Cardiac fibroblast (primary cell): ENCODE data around the gene SCRN1.
A peak's percentile ranks its signal among the peaks of the same experiment; 100 is the strongest.

Experiments
- DNase-seq, 2 donors: peaks; one replicate each; pipeline versions ENCODE4 v3.0.0 to v3.0.0-alpha.2; 2010; ENCODE audit warnings: low read depth in 2 of 2
- H3K4me3 ChIP-seq, 2 donors: replicated peaks in 1 of 2; 1 replicate in 1 of 2; 2 replicates in 1 of 2; pipeline ENCODE4 v1.5.1; 2011; ENCODE audit warnings: low read depth in 2 of 2, low read length in 2 of 2, mild to moderate bottlenecking in 2 of 2, moderate library complexity in 1 of 2
- TF ChIP-seq, protein P1 (sequence below): IDR thresholded peaks from one replicate; pipeline ENCODE4 v1.5.1; 2011; ENCODE audit warnings: low read depth, mild to moderate bottlenecking, low read length, inconsistent platforms

Gene SCRN1

DNA sequence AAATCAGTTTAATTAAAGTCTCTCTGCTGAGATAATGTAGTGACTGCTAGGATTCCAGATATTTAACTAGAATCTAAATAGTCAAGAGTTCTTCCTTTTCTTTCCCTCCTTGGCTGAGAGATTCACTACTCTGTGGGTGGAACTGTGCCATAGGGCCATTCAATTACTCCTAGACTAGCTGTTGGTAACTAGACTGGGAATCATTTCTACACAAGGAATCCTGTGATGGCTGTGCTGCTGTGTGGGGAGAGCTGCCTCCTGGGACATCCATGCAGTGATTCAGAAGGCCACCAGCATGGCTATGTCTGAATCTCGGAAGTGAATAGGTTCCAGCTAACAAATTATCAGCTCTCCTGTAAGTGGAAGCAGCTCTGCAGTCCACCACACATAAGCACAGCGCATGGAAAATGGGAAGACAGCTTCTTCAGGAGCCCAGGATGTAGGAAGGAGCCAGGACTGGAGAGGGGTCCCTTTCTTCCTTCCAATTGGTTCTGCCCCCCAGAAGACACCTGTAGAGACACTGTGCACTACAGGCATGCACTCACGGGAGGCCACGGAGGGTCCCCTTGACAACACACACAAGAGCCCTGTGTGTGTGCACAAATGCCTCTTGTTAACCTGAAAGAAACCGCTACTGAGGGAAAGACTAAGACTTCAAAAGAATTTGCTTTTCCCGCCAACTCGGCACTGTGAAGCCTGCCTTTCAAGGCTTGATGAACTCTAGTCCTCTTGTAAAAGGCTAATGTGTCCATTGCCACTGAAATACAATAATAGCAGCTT lies 66.5 kb downstream of the SCRN1 start:
- TF ChIP-seq, protein P1, sequence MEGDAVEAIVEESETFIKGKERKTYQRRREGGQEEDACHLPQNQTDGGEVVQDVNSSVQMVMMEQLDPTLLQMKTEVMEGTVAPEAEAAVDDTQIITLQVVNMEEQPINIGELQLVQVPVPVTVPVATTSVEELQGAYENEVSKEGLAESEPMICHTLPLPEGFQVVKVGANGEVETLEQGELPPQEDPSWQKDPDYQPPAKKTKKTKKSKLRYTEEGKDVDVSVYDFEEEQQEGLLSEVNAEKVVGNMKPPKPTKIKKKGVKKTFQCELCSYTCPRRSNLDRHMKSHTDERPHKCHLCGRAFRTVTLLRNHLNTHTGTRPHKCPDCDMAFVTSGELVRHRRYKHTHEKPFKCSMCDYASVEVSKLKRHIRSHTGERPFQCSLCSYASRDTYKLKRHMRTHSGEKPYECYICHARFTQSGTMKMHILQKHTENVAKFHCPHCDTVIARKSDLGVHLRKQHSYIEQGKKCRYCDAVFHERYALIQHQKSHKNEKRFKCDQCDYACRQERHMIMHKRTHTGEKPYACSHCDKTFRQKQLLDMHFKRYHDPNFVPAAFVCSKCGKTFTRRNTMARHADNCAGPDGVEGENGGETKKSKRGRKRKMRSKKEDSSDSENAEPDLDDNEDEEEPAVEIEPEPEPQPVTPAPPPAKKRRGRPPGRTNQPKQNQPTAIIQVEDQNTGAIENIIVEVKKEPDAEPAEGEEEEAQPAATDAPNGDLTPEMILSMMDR, result no peak
- no peak overlapping the region for H3K4me3 ChIP-seq
- no peak for DNase-seq

DNA sequence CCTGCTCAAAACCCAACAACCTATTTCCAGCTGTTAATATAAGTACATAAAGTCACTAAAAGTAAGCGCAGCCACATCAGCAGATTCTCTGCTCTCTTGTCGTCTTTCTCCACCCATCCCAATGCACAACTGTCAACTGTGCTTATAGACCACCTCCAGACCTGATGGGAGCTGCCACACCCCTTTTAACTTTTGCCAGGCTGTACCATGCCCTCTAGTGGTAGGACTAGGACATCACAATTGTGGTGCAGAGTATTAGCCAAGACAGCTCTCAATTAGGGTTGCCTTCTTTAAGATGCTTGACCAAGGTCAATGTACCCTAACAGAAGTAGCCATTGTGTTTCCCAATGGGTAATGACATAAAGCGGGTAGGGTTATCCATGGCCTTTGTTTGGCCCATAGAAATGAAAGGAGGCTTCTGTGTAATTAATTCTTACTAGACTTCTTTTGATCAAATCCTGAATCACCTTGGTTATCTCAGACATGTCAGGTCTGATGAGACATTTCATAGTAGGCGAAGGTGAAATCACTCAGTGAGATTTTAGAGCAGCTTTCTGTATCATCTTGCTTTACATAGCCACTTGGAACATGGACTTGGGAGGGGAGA lies 68.1 kb downstream of the SCRN1 start:
- TF ChIP-seq, protein P1, result peak; percentile 90
- peak; percentile 76 for DNase-seq
- H3K4me3 ChIP-seq, result no peak overlapping the region

DNA sequence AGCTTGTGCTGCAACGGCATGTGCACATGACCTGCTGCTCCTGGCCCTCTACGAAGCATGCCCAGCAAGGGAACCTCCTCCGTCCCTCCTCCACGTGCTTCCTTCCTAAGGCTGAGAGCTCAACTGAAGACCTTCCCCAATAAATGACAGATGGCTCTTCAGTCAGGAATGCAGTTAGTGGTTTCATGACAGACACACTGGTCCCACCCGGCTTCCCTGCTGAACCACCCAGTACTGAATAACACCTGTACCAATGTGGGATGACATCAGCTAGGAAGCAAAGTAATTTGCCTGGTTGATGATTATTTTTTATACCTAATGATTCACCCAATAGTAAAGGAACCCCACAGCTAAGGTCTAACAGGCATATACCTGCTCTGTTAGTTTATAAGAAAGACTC lies 69.1 kb downstream of the SCRN1 start:
- TF ChIP-seq, protein P1, result no peak
- no peak overlapping the region for H3K4me3 ChIP-seq
- DNase-seq, result no peak

DNA sequence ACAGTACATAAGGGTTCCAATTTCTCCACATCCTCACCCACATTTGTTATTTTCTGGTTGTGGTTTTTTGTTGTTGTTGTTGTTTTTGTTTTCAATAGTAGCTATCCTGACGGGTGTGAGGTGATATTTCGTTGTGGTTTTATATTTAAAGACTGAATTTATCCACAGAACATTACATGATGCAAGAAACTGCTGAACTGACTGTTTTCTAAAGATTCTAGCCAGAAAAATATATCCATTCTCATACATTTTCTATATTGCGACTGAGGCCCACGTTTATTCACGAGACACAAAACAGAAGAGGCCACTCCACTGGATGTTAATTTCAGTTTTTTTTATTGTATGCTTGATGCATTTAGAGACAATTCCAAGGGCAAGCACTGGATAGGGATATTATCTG lies 69.8 kb downstream of the SCRN1 start:
- TF ChIP-seq, protein P1, result no peak
- no peak for DNase-seq
- H3K4me3 ChIP-seq, result no peak overlapping the region

DNA sequence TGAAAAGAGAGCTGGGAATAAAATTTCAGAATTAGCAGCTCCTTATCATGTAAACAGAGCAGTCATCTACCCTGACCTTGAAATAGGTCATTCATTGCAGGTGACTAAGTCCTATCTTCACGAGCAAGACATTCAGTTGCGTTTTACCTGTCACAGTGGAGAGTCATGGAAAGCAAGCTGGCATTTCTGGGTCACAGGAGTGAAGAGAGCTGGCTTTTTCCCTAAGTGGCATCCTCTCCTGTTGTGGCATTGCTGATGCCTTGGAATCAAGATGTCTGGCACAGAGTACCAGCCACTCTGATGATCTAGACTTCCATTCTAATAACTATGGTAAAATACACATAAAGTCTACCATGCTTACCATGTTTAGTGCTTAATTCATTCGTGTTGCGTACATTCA lies 70.8 kb downstream of the SCRN1 start:
- TF ChIP-seq, protein P1, result no peak
- H3K4me3 ChIP-seq, result no peak overlapping the region
- DNase-seq, result no peak

DNA sequence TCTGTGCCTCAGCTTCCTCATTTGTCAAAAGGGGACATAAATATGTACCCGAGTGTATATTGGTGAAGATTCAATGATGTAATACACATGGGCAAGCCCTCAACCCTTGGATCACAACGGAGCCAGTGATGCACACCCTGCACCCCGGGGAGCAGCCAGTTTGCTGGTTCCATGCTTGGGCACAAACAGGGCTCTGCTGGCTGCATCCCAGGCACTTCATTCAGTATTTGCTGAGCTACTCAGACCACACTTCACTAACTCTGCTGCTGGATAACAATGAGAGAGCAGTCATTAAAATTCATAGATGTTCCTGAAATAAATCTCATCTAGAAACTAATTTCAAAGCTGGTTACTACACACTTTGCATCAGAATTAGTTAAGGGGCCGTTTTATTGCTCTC lies 72.0 kb downstream of the SCRN1 start:
- TF ChIP-seq, protein P1, result no peak
- DNase-seq, result no peak
- no peak overlapping the region for H3K4me3 ChIP-seq
